ENCODE measurements around the gene FANK1.
"Not testable (repeated sequence)": the region's sequence is repeated elsewhere in the genome, so short reads cannot be mapped to it uniquely, and the experiment has no call there.

The FANK1 gene

GRCh38 chr10:125889441-125889840 lies 6.9 kb upstream of the FANK1 start:
- DNase-seq: not testable (repeated sequence)

GRCh38 chr10:125892402-125892801 lies 4.0 kb upstream of the FANK1 start:
- peak in 1 of 3 experiments; percentile 2 for DNase-seq

GRCh38 chr10:125894176-125894575 lies 2.2 kb upstream of the FANK1 start:
- not testable (repeated sequence) for DNase-seq

GRCh38 chr10:125895130-125896087 lies 955 bp upstream of the FANK1 start:
- peak in 2 of 3 experiments; percentile 59 to 66 for DNase-seq

GRCh38 chr10:125897317-125897716 lies 953 bp downstream of the FANK1 start:
- not testable (repeated sequence) for DNase-seq

- DNase-seq: not testable (repeated sequence)
Measured at GRCh38 chr10:125900963-125901362, 4.6 kb downstream of the FANK1 start.

- DNase-seq: peak in 1 of 3 experiments; percentile 0
Measured at GRCh38 chr10:125903135-125903640, 6.8 kb downstream of the FANK1 start.

GRCh38 chr10:125905069-125905994 lies 9.0 kb downstream of the FANK1 start:
- not testable (repeated sequence) for DNase-seq

- DNase-seq: not testable (repeated sequence)
Measured at GRCh38 chr10:125907598-125907997, 11.2 kb downstream of the FANK1 start.

- DNase-seq: not testable (repeated sequence)
Measured at GRCh38 chr10:125908813-125909212, 12.4 kb downstream of the FANK1 start.

- DNase-seq: not testable (repeated sequence)
Measured at GRCh38 chr10:125909491-125909890, 13.1 kb downstream of the FANK1 start.

GRCh38 chr10:125911145-125911544 lies 14.8 kb downstream of the FANK1 start:
- DNase-seq: no peak

- peak in 2 of 3 experiments; percentile 18 to 43 for DNase-seq
Measured at GRCh38 chr10:125911990-125912389, 15.6 kb downstream of the FANK1 start.

GRCh38 chr10:125913277-125913676 lies 16.9 kb downstream of the FANK1 start:
- not testable (repeated sequence) for DNase-seq

- DNase-seq: no peak
Measured at GRCh38 chr10:125916977-125917376, 20.6 kb downstream of the FANK1 start.

GRCh38 chr10:125917704-125918361 lies 21.5 kb downstream of the FANK1 start:
- not testable (repeated sequence) for DNase-seq

- not testable (repeated sequence) for DNase-seq
Measured at GRCh38 chr10:125921643-125922306, 25.4 kb downstream of the FANK1 start.

GRCh38 chr10:125925262-125925834 lies 29.0 kb downstream of the FANK1 start:
- DNase-seq: no peak

GRCh38 chr10:125926247-125926646 lies 29.9 kb downstream of the FANK1 start:
- peak in 1 of 3 experiments; percentile 1 for DNase-seq

GRCh38 chr10:125927265-125927664 lies 30.9 kb downstream of the FANK1 start:
- DNase-seq: not testable (repeated sequence)

GRCh38 chr10:125928928-125929585 lies 32.7 kb downstream of the FANK1 start:
- peak in 1 of 3 experiments; percentile 10 for DNase-seq
